Muscle of arm (tissue), 12 donors: ENCODE measurements around the gene CTNNA1. TPM values are rescaled to one million over a fixed set of nuclear protein-coding genes. Genes with fewer than 3 reads are reported as not detected.
"Not testable (repeated sequence)": the region's sequence is repeated elsewhere in the genome, so short reads cannot be mapped to it uniquely, and the experiment has no call there.

Source experiments
- DNase-seq: peaks from one replicate; pipeline ENCODE4 v3.0.0-alpha.2; 2013
- polyA plus RNA-seq, 12 donors: library from polyadenylated mRNA; unstranded; fragments of 120-200 nt; gene quantifications; one replicate each; pipeline ENCODE4 v1.2.1, GENCODE V29; 2013; ENCODE audit not compliant: insufficient read length in 12 of 12

The CTNNA1 gene
- polyA plus RNA-seq, 12 donors: 222 to 353 (median 279) TPM; not detected in 1

GRCh38 chr5:138753794-138754698 is 821 bp downstream of the CTNNA1 start:
- peak; percentile 88 for DNase-seq

DNA sequence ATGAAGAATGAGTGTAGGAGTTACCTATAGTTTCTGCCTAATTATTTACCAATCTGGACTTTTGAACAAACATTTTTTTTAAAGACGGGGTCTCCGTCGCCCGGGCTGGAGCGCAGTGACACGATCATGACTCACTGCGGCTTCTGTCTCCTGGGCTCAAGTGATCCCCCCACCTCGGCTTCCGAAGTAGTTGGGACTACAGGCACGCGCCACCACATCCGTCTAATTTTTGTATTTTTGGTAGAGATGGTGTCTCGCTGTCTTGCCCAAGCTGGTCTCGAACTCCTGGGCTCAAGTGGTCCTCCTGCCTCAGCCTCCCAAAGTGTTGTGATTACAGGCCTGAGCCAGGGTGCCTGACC is 1.5 kb downstream of the CTNNA1 start:
- no peak for DNase-seq

DNA sequence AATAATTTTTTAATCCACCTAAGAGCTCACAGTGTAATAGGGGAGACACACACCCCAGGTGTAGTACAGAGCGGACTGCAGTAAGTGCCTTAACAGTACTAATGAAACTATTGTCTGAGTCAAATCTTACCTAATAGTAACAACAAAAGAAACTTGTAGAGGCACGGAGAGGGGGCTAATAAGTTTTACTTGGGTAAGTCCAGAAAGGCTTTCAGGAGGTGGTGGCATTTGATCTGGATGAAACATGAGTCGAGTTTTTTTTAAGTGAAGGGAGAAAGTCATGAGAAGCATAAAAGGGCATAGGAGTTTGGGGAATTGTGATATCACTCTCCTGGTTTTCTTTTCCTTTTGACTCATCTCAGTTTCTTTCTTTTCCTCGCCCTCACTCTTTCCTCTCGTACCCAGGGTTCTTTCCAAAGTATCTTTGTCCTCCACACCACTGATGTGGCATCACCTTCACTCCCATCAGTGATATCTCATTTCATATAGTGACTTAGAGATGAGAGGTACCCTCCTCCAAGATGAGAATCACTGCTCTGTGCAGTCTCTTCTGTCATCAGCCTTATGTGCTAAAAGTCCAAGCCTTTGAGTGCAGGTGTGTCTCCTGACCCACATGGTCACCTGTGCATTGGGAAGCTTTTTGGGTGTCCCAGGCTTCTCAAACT is 2.0 kb downstream of the CTNNA1 start:
- no peak for DNase-seq

- no peak for DNase-seq
Observed at GRCh38 chr5:138757061-138757776, 4.0 kb downstream of the CTNNA1 start.

DNA sequence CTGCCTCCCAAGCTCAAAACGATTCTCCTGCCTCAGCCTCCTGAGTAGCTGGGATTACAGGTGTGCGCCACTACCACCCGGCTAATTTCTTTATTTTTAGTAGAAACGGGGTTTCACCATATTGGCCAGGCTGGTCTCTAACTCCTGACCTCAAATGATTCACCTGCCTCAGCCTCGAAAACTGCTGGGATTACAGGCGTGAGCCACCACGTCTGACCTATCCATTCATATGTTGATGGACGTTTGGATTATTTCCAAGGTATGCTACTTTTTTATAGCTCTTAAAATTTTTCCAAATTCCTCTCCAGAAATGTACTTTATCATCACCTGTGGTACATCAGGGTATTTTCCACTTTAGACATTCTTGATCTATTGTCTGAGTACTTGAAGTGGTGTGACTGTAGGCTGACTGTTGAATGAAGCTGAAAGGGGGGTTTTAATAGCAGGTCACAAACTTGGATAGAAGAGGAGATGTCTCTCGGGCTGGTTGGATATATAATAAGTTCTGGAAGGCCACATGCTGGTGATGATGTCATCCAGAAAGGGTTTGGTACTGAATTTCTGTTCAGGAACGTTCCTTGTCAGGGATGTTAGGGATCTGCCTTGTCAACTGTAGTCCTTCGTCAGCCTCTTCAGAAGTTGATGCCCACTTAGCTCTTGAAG is 7.4 kb downstream of the CTNNA1 start:
- DNase-seq: no peak

DNA sequence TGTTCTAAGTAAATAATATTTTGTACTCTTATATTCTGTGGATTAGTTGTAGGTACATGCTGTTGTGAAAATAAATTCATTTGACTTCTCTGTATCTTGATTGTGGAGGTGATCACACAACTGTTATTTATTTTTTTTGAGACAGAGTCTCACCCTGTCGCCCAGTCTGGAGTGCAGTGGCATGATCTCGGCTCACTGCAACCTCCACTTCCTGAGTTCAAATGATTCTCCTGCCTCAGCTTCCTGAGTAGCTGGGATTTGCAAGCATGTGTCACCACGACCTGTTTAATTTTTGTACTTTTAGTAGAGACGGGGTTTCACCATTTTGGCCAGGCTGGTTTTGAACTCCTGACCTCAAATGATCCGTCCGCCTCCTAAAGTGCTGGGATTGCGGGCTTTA is 7.9 kb downstream of the CTNNA1 start:
- not testable (repeated sequence) for DNase-seq

- not testable (repeated sequence) for DNase-seq
Observed at GRCh38 chr5:138761670-138762069, 8.4 kb downstream of the CTNNA1 start.

- DNase-seq: no peak
Observed at GRCh38 chr5:138762110-138762509, 8.9 kb downstream of the CTNNA1 start.

- no peak for DNase-seq
Observed at GRCh38 chr5:138763037-138763778, 10.0 kb downstream of the CTNNA1 start.

GRCh38 chr5:138770291-138770690 is 17.1 kb downstream of the CTNNA1 start:
- DNase-seq: no peak

DNA sequence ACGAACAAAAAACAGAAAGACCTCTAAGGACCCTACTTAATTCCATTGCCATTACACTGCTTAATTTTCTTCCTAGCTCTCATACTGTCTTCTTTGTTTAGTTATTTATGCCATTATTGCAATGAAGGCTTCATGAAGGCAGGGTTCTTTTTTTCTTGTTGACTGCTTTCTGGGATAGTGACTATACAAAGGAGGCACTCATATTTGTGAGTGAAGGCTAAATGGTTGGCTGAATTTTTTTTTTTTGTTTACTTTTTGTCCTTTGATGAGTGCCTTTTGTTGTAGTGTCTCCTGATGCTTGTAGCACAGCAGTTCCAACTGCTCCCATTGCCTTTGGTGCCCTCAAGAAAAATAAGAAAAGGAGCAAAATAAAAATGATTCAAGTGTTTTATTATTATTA is 17.8 kb downstream of the CTNNA1 start:
- no peak for DNase-seq

DNA sequence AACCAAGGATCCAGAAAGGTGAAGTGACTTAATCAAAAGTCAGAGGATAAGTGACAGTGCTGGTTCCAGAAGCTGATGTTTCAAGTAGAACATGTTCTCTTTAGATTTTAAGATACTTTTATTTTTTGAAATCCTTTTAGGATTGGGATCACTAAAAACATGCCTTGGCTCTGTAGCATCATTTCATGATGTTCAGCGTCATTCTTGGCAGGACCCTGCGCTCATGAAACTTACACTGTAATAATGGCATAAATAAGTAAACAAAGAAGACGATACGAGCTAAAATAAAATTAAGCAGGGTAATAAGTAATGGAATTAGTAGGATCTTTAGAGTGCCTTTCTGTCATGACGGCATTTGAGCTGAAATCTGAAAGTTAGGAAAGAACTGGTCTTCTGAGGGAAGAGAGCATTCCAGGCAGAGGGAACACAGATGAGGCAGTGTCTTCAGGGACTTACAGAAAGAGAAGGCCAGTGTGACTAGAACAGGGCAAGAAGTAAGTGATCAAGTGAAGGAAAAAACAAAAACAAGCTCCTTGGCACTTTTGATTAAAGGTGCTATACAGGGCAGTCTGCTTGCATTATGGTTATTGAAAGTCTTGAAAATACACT is 19.9 kb downstream of the CTNNA1 start:
- DNase-seq: no peak

DNA sequence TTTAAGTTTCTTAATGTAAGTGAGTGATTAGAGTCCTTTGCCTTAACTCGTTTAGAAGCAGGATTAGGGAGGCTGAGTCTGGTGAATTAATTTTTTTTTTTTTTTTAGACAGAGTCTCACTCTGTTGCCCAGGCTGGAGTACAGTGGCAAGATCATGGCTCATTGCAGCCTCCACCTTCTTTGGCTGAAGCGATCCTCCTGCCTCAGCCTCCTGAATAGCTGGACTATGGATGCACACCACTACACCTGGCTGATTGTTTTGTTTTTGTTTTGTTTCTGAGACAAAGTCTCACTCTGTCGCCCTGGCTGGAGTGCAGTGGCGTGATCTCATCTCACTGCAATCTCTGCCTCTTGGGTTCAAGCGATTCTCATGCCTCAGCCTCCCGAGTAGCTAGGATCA is 20.4 kb downstream of the CTNNA1 start:
- DNase-seq: not testable (repeated sequence)

- no peak for DNase-seq
Observed at GRCh38 chr5:138775034-138775433, 21.8 kb downstream of the CTNNA1 start.

- no peak for DNase-seq
Observed at GRCh38 chr5:138778234-138778633, 25.0 kb downstream of the CTNNA1 start.

- no peak for DNase-seq
Observed at GRCh38 chr5:138783976-138784375, 30.8 kb downstream of the CTNNA1 start.

GRCh38 chr5:138784590-138784989 is 31.4 kb downstream of the CTNNA1 start:
- DNase-seq: no peak

DNA sequence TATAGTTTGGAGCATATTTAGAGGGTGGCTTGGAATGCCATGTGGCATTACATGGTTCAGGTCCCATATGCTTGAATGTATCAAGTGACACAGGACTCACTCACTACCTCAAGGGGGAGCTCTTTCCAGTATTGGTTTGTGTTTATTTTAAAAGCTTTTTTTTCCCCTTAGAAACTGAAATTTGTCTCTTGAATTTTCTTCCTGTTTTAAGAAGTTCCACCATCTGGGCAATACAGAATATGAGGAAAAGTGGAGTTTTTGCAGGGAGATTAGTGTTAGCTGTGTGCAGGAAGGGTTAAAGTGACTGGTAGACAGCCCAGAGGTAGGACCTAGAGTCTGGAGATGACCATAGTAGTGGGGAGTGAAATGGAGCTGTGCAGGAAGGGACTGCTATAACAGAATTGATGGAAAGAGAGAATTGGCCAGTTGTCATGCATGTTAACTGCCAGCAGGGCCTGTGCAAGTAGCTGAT is 36.6 kb downstream of the CTNNA1 start:
- DNase-seq: no peak

DNA sequence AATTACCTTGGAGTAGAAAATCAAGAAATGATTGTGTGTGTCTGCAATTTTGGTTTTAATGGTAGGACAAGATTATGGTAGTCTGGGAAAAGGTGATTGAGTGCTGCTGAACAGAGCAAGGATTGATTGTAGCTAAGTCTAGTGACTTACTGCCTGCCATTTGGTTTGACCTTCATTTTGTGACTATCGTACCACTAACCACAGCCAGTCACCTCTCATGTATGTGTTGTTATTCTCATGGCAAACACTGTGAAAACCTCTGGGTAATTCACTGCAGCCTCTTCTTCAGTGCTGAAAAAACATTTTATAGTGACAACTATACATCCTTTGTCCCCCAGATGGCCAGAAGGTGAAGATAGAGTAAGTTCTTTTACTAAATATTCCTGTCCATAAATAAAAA is 37.5 kb downstream of the CTNNA1 start:
- no peak for DNase-seq

DNA sequence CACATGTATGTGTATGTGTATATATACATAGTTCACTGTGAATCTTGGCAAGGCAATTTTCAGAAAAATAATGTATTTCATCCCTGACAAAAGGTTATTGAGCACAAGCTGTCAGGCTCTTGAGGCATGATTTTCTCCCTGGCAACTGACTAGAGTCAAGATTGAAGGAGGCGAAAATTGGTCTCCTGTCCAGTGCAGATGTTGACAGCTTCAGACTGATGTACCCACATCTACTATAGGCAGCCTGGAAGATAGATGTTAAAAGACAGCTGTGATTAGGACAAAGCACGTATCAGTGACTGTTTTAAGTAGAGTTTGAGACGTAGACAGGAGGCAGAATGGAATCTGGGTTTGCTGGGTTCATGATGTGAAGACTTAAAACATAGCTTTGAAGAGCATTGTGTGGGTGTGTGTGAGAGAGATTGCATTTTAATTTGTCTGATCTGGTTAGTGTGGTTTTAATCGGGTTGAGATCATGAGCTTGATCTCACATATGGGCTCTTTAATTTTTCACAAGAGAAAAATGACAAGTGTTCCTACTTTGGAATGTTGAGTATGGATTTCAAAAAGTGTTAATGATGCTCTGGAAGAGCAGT is 39.1 kb downstream of the CTNNA1 start:
- no peak for DNase-seq
